ENCODE data around the gene LENG9. TPM values are rescaled to one million over a fixed set of nuclear protein-coding genes. Genes with fewer than 3 reads are reported as not detected.
A peak's percentile ranks its signal among the peaks of the same experiment; 100 is the strongest.

LENG9 gene
- total RNA-seq, 1 experiment from 2014 or later = 2.0 TPM

- no peak for DNase-seq (ENCODE audit: low read depth)
Observed at GRCh38 chr19:54422136-54422535, 41.4 kb downstream of the LENG9 start.

- DNase-seq (ENCODE audit: low read depth) = no peak
Observed at GRCh38 chr19:54421521-54421920, 42.1 kb downstream of the LENG9 start.

DNA sequence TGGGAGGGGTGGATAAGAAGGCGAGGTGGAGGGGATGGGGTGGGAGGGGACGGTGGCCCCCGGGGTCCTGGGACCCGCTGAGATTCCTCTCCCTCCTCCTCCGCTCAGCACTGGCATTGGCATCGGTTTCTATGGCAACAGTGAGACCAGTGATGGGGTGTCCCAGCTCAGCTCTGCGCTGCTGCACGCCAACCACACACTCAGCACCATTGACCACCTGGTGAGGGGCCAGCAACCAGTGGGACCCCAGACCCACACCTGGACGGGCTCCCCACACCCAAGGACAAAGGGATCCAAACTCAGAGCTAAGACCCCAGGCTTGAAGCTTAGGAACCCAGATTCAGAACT, 42.4 kb downstream of the LENG9 start:
- DNase-seq (ENCODE audit: low read depth) = no peak

DNA sequence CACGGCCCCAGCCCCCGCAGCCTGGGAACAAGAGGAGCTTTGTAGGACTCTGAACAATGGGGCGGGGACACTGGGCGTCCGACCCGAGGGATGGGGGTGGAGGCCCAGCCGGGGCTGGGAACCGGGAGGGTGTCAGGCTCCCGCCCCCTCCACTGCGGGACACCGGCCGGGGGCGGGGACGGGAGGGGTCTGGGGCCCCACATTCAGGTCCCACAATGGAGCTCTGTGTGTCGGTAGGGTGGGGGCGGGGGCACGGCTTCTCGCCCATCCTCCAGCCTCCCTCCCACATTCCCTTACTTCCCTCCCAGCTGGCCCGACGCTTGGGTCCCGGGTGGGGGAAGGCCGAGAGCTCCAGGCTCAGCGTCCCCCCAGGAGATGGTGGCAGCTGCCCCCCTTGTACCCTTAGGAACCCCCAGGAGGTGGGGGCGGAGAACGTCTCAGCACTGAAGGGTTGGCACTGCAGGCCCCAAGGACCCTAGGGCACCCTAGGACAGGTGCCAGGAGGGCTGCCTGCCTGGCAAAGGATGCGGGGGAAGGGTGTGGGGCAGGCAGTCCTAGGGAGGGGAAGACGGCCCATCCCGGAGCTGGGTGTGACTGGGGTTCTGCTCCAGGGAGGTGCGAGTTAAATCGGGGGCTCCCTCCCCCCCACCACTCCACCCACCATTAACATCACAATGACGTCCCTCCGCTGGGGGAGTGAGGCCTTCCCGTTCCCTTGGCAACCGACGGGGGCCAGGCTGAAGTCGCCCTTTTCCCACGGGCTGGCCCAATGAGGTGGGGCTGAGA, 43.0 kb downstream of the LENG9 start:
- DNase-seq (ENCODE audit: low read depth) = no peak

DNA sequence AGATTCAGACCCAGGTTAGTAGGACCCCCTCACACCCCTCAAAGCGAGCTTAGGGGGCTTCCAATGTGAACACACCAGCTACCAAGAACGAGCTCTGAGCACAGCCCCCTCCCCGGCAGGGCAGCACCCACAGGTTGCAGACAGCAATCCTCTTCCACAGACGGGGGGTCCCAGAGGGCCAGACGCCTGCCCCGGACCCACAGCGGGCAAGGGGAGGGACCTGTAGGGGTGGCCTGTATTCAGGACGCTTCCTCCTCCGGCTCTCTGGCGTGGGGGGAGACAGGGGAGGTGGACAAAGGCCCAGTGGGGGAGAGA, 43.6 kb downstream of the LENG9 start:
- DNase-seq (ENCODE audit: low read depth) = no peak

GRCh38 chr19:54418930-54419800, 44.4 kb downstream of the LENG9 start:
- DNase-seq (ENCODE audit: low read depth) = no peak

DNA sequence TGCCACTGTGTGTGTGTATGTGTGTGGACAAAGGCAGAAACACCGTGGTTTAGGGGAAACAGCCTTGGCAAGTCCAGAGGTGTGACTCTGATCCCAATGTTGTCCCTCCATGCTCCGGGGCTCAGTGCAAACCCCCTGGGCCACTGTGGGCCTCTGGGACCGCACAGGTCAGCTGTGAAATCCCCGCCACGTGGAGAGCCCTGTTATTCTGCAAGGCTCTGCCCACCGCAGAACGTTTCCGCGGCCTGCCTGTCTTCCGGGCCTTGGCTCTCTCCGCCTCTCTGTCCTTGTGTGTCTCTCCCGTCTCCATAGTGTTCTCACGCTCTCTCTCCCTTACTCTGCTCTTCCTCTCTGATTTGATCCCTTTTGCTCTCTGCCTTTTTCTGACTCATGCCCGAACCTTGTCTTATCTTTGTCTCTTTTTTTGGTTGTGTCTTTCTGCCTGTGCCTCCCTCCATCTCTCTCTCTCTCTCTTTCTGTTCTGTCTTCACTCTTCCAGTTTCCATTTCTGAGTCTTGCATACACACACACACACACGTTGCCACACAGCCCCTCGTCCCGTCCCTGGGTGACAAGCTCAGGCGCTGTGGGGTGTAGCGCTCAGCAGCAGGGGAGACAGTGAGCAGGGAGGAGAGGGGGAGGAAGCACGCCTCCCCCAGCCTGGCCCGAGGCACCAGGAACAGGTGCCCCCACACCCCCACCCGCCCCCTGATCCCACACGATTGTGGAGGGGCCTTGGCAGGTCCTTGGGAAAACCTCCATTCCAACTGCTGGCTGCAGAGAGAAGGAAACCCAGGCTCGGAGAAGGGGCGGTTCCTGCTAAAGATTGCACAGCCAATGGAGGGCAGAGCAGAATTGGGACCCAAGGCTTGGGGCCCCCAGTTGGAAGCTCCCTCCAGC, 45.3 kb downstream of the LENG9 start:
- peak; percentile 50 for DNase-seq (ENCODE audit: low read depth)

DNA sequence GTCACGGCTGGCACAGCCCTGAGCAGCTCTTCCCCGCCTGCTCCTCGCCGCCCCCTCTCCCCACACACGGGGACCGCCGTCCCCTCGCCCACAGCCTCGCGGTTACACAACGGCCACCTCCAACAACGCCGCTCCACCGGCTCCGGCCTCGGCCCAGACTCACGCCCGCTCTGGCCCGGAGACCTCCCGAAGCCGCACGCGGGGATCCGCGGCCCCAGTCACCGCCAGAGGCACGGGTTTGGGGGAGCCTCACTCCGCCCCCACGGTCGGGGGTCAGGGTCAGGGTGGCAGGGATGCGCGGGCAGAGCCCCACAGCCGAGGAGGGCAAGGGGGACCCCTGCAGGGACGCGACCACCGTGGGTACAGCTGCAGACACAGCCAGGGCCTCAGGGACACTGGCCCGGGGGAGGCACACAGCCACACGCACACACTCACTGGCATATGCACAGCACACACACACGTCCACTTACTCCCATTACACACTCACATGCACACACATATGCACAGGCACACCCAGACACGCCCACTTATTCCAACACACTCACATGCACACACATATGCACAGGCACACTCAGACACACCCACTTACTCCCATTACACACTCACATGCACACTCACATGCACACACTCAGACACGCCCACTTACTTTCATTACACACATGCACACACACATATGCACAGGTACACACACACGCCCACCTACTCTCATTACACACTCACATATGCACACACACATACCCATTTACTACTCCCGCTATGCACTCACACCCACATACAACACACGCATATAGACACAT, 46.7 kb downstream of the LENG9 start:
- no peak for DNase-seq (ENCODE audit: low read depth)

DNA sequence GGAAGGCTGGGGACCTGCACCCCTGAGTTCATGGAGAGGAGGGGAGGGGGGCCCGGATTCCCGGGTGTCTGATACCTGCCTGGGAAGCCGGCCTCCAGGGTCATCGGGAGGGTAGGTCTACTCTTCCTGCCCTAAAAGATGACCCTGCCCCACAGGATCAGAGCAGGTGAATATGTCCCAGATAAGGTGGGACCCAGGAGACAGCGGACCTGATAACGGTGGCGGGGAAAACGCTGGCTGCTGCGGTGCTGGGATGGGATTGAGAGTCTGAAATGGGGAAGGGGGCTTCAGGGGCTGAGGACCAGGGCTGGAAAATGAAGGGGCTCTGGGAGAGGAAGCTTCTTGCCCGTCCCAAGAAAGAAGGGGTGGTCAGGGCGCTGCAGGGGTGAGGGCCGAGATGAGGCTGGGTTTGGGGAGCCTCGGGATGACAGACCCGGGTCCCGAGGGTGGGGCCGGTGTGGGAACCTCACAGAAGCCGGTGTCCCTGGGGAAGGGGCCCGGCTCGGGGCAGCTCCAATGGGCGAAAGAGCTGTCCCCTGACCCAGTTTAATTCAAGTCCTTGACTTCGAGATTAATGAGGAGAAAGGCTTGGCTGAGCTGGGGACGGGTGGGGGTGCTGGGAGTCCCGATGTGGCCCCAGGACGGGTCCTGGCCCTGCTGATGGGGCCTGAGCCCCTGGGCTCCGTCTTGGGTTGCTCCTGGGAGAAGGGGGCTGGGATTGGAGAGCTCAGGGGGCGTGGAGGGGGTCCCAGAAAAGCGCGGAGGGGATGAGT, 47.5 kb downstream of the LENG9 start:
- no peak for DNase-seq (ENCODE audit: low read depth)

- DNase-seq (ENCODE audit: low read depth) = no peak
Observed at GRCh38 chr19:54415208-54415900, 48.2 kb downstream of the LENG9 start, which contains the start of gene TTYH1. TTYH1 (plus strand) TSS chr19:54415464; CDS start chr19:54415553, 89 bp downstream.

DNA sequence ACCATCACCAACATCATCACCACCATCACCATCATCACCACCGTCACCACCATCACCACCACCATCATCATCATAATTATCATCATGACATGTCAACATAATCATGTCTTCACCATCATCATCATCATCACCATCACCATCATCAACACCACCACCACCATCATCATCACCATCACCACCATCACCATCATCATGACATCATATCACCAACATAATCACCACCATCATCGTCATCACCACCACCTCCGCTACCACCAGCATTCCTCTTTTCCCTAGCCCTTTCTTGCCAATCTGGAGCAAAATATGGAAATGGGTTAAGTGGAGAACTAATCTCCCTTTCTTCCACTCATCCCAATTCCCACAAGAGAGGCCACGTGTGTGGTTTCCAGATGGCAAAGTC, 49.4 kb downstream of the LENG9 start:
- no peak for DNase-seq (ENCODE audit: low read depth)

DNA sequence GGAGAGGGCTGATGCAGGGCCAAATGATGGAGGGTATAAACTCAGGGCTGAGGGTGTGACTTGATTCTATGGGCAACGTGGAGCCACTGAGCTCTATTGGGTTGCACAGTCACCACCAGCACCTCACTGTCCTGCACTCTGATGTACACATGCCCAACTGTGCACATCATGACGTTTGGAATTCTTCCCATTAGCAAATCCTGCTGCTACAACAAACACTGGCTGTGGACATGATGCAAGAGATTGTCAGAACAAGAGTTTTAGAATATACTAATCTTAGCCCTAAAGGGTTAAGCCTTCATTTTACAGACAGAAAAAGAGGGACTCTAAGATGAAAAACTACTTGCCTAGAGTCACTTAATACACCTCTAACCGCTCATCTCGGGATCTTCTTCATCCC, 50.7 kb downstream of the LENG9 start:
- no peak for DNase-seq (ENCODE audit: low read depth)

Other genes with a start within 250 kb of the LENG9 start
- not detected in 2 replicates for gene LILRB3, start 240.8 kb downstream of the LENG9 start, total RNA-seq (2014; rRNA removed; shearing (Covaris generic))
- gene LILRA6, start 221.0 kb downstream of the LENG9 start, total RNA-seq (2014; rRNA removed; shearing (Covaris generic)) = not detected in 2 replicates
- gene LILRB5, start 206.5 kb downstream of the LENG9 start, total RNA-seq (2014; rRNA removed; shearing (Covaris generic)) = not detected in 2 replicates
- gene LILRB2, start 182.7 kb downstream of the LENG9 start, total RNA-seq (2014; rRNA removed; shearing (Covaris generic)) = not detected in 2 replicates
- not detected in 2 replicates for gene LILRA5, start 150.6 kb downstream of the LENG9 start, total RNA-seq (2014; rRNA removed; shearing (Covaris generic))
- not detected in 2 replicates for gene LILRA4, start 124.6 kb downstream of the LENG9 start, total RNA-seq (2014; rRNA removed; shearing (Covaris generic))
- 0.15 TPM in 1 of 2 replicates, not detected in the other for gene LAIR1, start 98.8 kb downstream of the LENG9 start, total RNA-seq (2014; rRNA removed; shearing (Covaris generic))
- gene TTYH1, start 48.3 kb downstream of the LENG9 start, total RNA-seq (2014; rRNA removed; shearing (Covaris generic)) = not detected in 2 replicates
- gene LENG8, start 14.6 kb downstream of the LENG9 start, total RNA-seq (2014; rRNA removed; shearing (Covaris generic)) = 8.6 and 10.5 TPM in 2 replicates
- gene CDC42EP5, start 9.5 kb upstream of the LENG9 start, total RNA-seq (2014; rRNA removed; shearing (Covaris generic)) = 0.25 TPM in 1 of 2 replicates, not detected in the other
- not detected in 2 replicates for gene LAIR2, start 39.1 kb upstream of the LENG9 start, total RNA-seq (2014; rRNA removed; shearing (Covaris generic))
- not detected in 2 replicates for gene LILRA2, start 110.0 kb upstream of the LENG9 start, total RNA-seq (2014; rRNA removed; shearing (Covaris generic))
- not detected in 2 replicates for gene LILRA1, start 129.9 kb upstream of the LENG9 start, total RNA-seq (2014; rRNA removed; shearing (Covaris generic))
- gene LILRB1, start 166.7 kb upstream of the LENG9 start, total RNA-seq (2014; rRNA removed; shearing (Covaris generic)) = not detected in 2 replicates
- not detected in 2 replicates for gene LILRB4, start 199.2 kb upstream of the LENG9 start, total RNA-seq (2014; rRNA removed; shearing (Covaris generic))

Data from M059J (cell line).